GM12891 (cell line): Measurements from ENCODE around the gene FAM135A.

Experiments
- DNase-seq: peaks from one replicate; pipeline ENCODE4 v3.0.0; 2011; ENCODE audit warnings: low spot score; ENCODE audit not compliant: insufficient read length
- FAIRE-seq: peaks from 2 replicates; lab custom pipeline; 2011; peaks lifted over from hg19 to GRCh38; lab: Jason Lieb, UNC
- PAX5 ChIP-seq: IDR thresholded peaks from 2 replicates; pipeline ENCODE4 v1.6.1; 2011; ENCODE audit warnings: low read length, moderate library complexity, mild to moderate bottlenecking; ENCODE audit not compliant: insufficient read depth, severe bottlenecking
- POLR2A ChIP-seq: IDR thresholded peaks from 2 replicates; pipeline ENCODE4 v1.6.1; 2011; ENCODE audit warnings: low read depth, low read length, control low read depth
- POLR2AphosphoS5 ChIP-seq: IDR thresholded peaks from 2 replicates; pipeline ENCODE4 v1.6.1; 2011; ENCODE audit warnings: low read depth, low read length, control low read depth
- POU2F2 ChIP-seq: IDR thresholded peaks from 2 replicates; pipeline ENCODE4 v1.6.1; 2011; ENCODE audit warnings: low read depth, mild to moderate bottlenecking, control low read depth, low read length, moderate library complexity
- SPI1 ChIP-seq: IDR thresholded peaks from 2 replicates; pipeline ENCODE4 v1.6.1; 2011; ENCODE audit warnings: low read depth, low read length, control low read depth
- TAF1 ChIP-seq: IDR thresholded peaks from 2 replicates; pipeline ENCODE4 v1.6.1; 2011; ENCODE audit warnings: low read depth, low read length, control low read depth

FAM135A gene

GRCh38 chr6:70503813-70504465, 90.6 kb downstream of the FAM135A start:
- FAIRE-seq = no peak
- DNase-seq = no peak
- TF ChIP-seq POLR2AphosphoS5 (no peak), POU2F2 (no peak), SPI1 (no peak), PAX5 (no peak), TAF1 (no peak), POLR2A (no peak)

- DNase-seq (no peak), FAIRE-seq (no peak)
- no peak for TF ChIP-seq TAF1
- TF ChIP-seq SPI1 = no peak
- no peak for TF ChIP-seq POLR2AphosphoS5
- TF ChIP-seq PAX5 = no peak
- TF ChIP-seq POLR2A = no peak
- TF ChIP-seq POU2F2 = no peak
Measured at GRCh38 chr6:70506321-70506720, 93.0 kb downstream of the FAM135A start.

GRCh38 chr6:70507161-70507560, 93.9 kb downstream of the FAM135A start:
- FAIRE-seq = no peak
- no peak for TF ChIP-seq SPI1
- TF ChIP-seq PAX5 = no peak
- no peak for TF ChIP-seq POLR2AphosphoS5
- no peak for TF ChIP-seq POLR2A
- no peak for TF ChIP-seq TAF1
- no peak for TF ChIP-seq POU2F2
- DNase-seq = no peak

- FAIRE-seq = no peak
- no peak for DNase-seq
- TF ChIP-seq PAX5 (no peak), SPI1 (no peak), TAF1 (no peak), POLR2AphosphoS5 (no peak), POLR2A (no peak), POU2F2 (no peak)
Measured at GRCh38 chr6:70508953-70509352, 95.6 kb downstream of the FAM135A start.

GRCh38 chr6:70510600-70510999, 97.3 kb downstream of the FAM135A start:
- FAIRE-seq (no peak), DNase-seq (no peak)

GRCh38 chr6:70518723-70519122, 105.4 kb downstream of the FAM135A start:
- FAIRE-seq (no peak), DNase-seq (no peak)
- TF ChIP-seq PAX5 = no peak
- TF ChIP-seq TAF1 = no peak
- TF ChIP-seq POU2F2 = no peak
- no peak for TF ChIP-seq POLR2AphosphoS5
- no peak for TF ChIP-seq SPI1
- TF ChIP-seq POLR2A = no peak

More at GRCh38 chr6:70510600-70510999, 97.3 kb downstream of the FAM135A start:
- TF ChIP-seq PAX5 (no peak), POLR2A (no peak), POU2F2 (no peak), POLR2AphosphoS5 (no peak), SPI1 (no peak), TAF1 (no peak)

GRCh38 chr6:70520575-70520974, 107.3 kb downstream of the FAM135A start:
- FAIRE-seq = peak; percentile 41
- DNase-seq = no peak
- no peak for TF ChIP-seq POLR2A
- TF ChIP-seq TAF1 = no peak
- no peak for TF ChIP-seq SPI1
- TF ChIP-seq POLR2AphosphoS5 = no peak
- TF ChIP-seq POU2F2 = no peak
- TF ChIP-seq PAX5 = no peak

GRCh38 chr6:70524721-70525286, 111.5 kb downstream of the FAM135A start:
- no peak for TF ChIP-seq POLR2A
- DNase-seq = no peak
- no peak for FAIRE-seq

- no peak for FAIRE-seq
- TF ChIP-seq PAX5 (no peak), POU2F2 (no peak), POLR2AphosphoS5 (no peak), SPI1 (no peak), TAF1 (no peak), POLR2A (no peak)
- no peak for DNase-seq
Measured at GRCh38 chr6:70527071-70527737, 113.9 kb downstream of the FAM135A start.

GRCh38 chr6:70530023-70530422, 116.7 kb downstream of the FAM135A start:
- FAIRE-seq (no peak), DNase-seq (no peak)
- TF ChIP-seq SPI1 (no peak), POLR2AphosphoS5 (no peak), TAF1 (no peak), PAX5 (no peak), POLR2A (no peak), POU2F2 (no peak)

GRCh38 chr6:70531133-70531532, 117.8 kb downstream of the FAM135A start:
- TF ChIP-seq SPI1 (peak; percentile 59), POLR2AphosphoS5 (no peak), TAF1 (no peak), POU2F2 (no peak), PAX5 (no peak), POLR2A (no peak)
- FAIRE-seq (peak; percentile 62), DNase-seq (no peak)

- no peak for DNase-seq
- FAIRE-seq = no peak
- TF ChIP-seq POLR2A (no peak), POLR2AphosphoS5 (no peak), TAF1 (no peak), PAX5 (no peak), POU2F2 (no peak), SPI1 (peak; percentile 76)
Measured at GRCh38 chr6:70537266-70537665, 124.0 kb downstream of the FAM135A start.
